Progenitor cell of endocrine pancreas (in vitro differentiated cells): ENCODE measurements around the gene FBXO3. TPM values are rescaled to one million over a fixed set of nuclear protein-coding genes. Genes with fewer than 3 reads are reported as not detected.

Experiments
- DNase-seq: peaks from one replicate; pipeline ENCODE4 v3.0.0; 2021; ENCODE audit warnings: low spot score; ENCODE audit not compliant: unreplicated experiment
- H3K27ac Mint-ChIP-seq: 2 replicates; pipeline ENCODE4 v1.8.0; 2021; ENCODE audit warnings: mild to moderate bottlenecking, moderate library complexity, mixed read lengths
- H3K27me3 Mint-ChIP-seq: 2 replicates; pipeline ENCODE4 v1.8.0; 2021; ENCODE audit warnings: mixed read lengths
- H3K36me3 Mint-ChIP-seq: 2 replicates; pipeline ENCODE4 v1.8.0; 2022; ENCODE audit warnings: mixed read lengths; ENCODE audit not compliant: insufficient read depth
- H3K4me1 Mint-ChIP-seq: 2 replicates; pipeline ENCODE4 v1.8.0; 2021; ENCODE audit warnings: low read depth, mixed read lengths
- H3K4me3 Mint-ChIP-seq: 2 replicates; pipeline ENCODE4 v1.8.0; 2021; ENCODE audit warnings: low read depth, mild to moderate bottlenecking, moderate library complexity, mixed read lengths
- H3K9me3 Mint-ChIP-seq: 2 replicates; pipeline ENCODE4 v1.8.0; 2021; ENCODE audit warnings: low read depth, mixed read lengths
- total RNA-seq: library from RNA; stranded (reverse); gene quantifications from 2 replicates; pipeline ENCODE4 v1.2.1, GENCODE V29; 2021
- TF ChIP-seq, protein P1 (sequence below): fragments of 200-600 bp; sonication (generic); IDR thresholded peaks from one replicate; pipeline ENCODE4 v1.5.0; 2021; ENCODE audit warnings: antibody characterized with exemption, mild to moderate bottlenecking; ENCODE audit not compliant: unreplicated experiment

FBXO3 gene
- total RNA-seq, 1 donor from 2014 or later: 37.2 TPM

DNA sequence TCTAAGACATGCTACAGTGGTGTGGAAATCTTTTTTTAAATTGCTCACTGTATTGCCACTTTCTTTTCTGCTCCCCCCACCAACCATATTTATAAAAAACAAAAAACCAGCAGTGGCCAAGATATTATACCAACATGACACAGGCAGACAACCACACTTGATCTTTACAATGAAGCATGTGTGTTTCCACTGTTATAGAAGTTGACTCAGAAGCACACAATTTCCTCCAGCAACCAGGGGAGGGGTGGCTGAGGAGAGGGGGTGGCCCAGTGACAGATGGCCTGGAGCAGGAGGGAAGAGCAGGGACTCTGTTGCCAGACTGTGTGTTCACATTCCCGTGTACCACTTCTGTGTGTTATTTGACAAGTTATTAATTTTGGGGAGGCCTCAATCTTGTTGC is 52.9 kb downstream of the FBXO3 start:
- Mint-ChIP-seq H3K4me3 (no peak overlapping the region), H3K27ac (peak overlapping the region; percentile 57), H3K4me1 (peaks cover 17% of the 10 kb centered on the region), H3K36me3 (peaks cover 26% of the 10 kb centered on the region), H3K9me3 (peaks cover 2% of the 10 kb centered on the region), H3K27me3 (no peaks in the 10 kb centered on the region)
- DNase-seq: no peak
- TF ChIP-seq, protein P1, sequence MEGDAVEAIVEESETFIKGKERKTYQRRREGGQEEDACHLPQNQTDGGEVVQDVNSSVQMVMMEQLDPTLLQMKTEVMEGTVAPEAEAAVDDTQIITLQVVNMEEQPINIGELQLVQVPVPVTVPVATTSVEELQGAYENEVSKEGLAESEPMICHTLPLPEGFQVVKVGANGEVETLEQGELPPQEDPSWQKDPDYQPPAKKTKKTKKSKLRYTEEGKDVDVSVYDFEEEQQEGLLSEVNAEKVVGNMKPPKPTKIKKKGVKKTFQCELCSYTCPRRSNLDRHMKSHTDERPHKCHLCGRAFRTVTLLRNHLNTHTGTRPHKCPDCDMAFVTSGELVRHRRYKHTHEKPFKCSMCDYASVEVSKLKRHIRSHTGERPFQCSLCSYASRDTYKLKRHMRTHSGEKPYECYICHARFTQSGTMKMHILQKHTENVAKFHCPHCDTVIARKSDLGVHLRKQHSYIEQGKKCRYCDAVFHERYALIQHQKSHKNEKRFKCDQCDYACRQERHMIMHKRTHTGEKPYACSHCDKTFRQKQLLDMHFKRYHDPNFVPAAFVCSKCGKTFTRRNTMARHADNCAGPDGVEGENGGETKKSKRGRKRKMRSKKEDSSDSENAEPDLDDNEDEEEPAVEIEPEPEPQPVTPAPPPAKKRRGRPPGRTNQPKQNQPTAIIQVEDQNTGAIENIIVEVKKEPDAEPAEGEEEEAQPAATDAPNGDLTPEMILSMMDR: no peak

DNA sequence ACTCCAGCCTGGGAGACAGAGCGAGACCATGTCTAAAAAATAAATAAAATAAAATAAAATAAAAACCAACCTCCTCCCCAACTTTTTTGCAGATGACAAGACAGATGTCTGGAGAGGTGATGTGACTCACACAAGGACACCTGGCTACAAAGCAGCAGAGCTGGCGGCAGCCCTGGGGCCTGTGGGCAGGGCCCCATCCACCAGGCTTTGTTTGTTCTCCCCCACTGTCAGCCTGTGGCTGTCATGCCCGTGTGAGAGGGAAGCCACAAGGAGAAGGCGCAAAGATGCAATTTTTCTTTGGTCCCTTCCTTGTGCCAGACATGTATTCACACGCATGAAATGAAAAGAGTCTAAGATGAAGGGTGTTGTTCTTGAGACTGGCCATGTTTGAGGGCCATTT is 54.7 kb downstream of the FBXO3 start:
- TF ChIP-seq, protein P1: no peak
- Mint-ChIP-seq H3K27ac (peak overlapping the region; percentile 33), H3K4me3 (no peak overlapping the region), H3K27me3 (no peaks in the 10 kb centered on the region), H3K9me3 (no peaks in the 10 kb centered on the region), H3K4me1 (peaks cover 5% of the 10 kb centered on the region), H3K36me3 (peaks cover 20% of the 10 kb centered on the region)
- no peak for DNase-seq

DNA sequence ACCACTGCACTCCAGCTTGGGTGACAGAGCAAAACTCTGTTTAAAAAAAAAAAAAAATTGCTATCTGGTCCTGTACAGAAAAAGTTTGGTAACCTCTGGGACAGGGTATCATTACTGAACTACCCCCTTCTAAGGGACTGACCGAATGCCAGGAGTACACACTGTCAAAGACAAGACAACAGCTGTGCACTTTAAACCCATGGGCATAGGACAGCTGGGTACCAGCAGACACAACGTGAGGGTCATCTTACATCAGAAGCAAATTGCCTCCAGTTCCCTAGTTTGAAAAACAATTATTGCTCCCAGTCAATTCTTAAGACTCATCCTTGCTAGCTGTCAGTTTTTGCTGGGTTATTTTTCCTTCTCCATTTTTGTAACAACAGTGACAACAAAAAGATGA is 55.9 kb downstream of the FBXO3 start:
- no peak for DNase-seq
- Mint-ChIP-seq H3K4me3 (no peak overlapping the region), H3K27ac (no peak overlapping the region), H3K4me1 (peaks cover 6% of the 10 kb centered on the region), H3K27me3 (no peaks in the 10 kb centered on the region), H3K9me3 (no peaks in the 10 kb centered on the region), H3K36me3 (peaks cover 19% of the 10 kb centered on the region)
- TF ChIP-seq, protein P1: no peak

DNA sequence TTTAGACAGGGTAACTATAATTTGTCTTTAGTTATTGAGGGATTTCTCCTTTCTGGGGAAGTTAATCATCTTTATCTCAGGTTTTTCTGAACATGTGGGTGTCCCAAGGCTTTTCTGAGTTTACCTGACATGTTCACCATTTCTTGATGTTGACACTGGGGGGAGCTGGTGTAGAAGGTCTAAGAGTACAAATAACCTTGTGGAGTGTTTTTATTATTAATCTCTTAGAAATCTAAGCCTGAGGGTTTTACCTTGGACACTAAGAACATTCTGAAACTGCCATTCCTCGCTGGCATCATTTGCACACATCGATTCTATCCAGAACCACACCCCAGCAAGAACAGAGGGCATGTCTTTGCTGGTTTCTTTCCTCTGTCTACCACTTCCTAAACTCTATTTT is 58.1 kb downstream of the FBXO3 start:
- DNase-seq: no peak
- H3K9me3 Mint-ChIP-seq: no peaks in the 10 kb centered on the region
- peaks cover 18% of the 10 kb centered on the region for H3K36me3 Mint-ChIP-seq
- H3K4me3 Mint-ChIP-seq: no peak overlapping the region
- no peaks in the 10 kb centered on the region for H3K27me3 Mint-ChIP-seq
- TF ChIP-seq, protein P1: peak; percentile 21
- H3K4me1 Mint-ChIP-seq: peaks cover 9% of the 10 kb centered on the region
- no peak overlapping the region for H3K27ac Mint-ChIP-seq

GRCh38 chr11:33713856-33714398 is 60.4 kb downstream of the FBXO3 start:
- TF ChIP-seq, protein P1: no peak
- no peak overlapping the region for H3K27ac Mint-ChIP-seq

More at GRCh38 chr11:33713856-33714398, 60.4 kb downstream of the FBXO3 start:
- Mint-ChIP-seq H3K4me1 (peaks cover 9% of the 10 kb centered on the region), H3K4me3 (no peak overlapping the region), H3K27me3 (no peaks in the 10 kb centered on the region), H3K9me3 (no peaks in the 10 kb centered on the region), H3K36me3 (peaks cover 18% of the 10 kb centered on the region)
- no peak for DNase-seq
